HUES48 (cell line): ENCODE measurements around the gene OR56A4.

Source experiments
- H3K27ac ChIP-seq: one replicate; pipeline ENCODE4 v1.7.0; 2013; ENCODE audit warnings: low read depth, low read length, inconsistent platforms
- H3K27me3 ChIP-seq: 2 replicates; pipeline ENCODE4 v1.6.1; 2013; ENCODE audit warnings: mild to moderate bottlenecking, low read length; ENCODE audit not compliant: control insufficient read depth, insufficient read depth
- H3K36me3 ChIP-seq: 2 replicates; pipeline ENCODE4 v1.6.1; 2013; ENCODE audit warnings: low read length; ENCODE audit not compliant: control insufficient read depth, insufficient read depth
- H3K4me1 ChIP-seq: 2 replicates; pipeline ENCODE4 v1.6.1; 2013; ENCODE audit warnings: mild to moderate bottlenecking, low read length; ENCODE audit not compliant: control insufficient read depth, insufficient read depth
- H3K4me3 ChIP-seq: 2 replicates; pipeline ENCODE4 v1.5.1; 2013; ENCODE audit warnings: mild to moderate bottlenecking, low read depth, low read length
- H3K9ac ChIP-seq: 2 replicates; pipeline ENCODE4 v1.6.1; 2013; ENCODE audit warnings: mild to moderate bottlenecking, low read depth, low read length, moderate library complexity
- H3K9me3 ChIP-seq: 2 replicates; pipeline ENCODE4 v1.6.1; 2013; ENCODE audit warnings: low read length; ENCODE audit not compliant: control insufficient read depth, insufficient read depth

Gene OR56A4

DNA sequence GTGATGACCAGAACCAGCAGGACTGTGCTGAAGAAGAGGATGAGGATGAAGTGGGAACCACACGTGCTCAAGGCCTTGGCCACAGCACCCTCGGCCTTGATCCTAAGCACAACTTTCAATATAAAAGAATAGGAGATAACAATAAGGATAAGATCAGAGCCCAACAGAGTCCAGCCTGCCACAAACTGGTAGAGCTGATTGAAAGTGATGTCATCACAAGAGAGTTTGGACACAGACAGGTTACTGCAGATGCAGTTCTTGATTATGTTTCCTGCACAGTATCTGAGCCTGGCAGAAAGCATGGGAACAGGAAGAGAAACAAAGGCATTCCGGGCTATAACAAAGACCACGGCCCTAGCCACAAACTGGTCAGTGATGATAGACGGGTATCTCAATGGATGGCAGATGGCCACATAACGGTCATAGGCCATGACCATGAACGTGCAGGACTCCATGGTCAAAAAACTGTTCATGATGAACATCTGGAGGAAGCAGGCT, 4.5 kb downstream of the OR56A4 start:
- no peak overlapping the region for H3K27ac ChIP-seq
- H3K27me3 ChIP-seq, result no peaks in the 10 kb centered on the region
- H3K4me3 ChIP-seq, result no peak overlapping the region
- no peaks in the 10 kb centered on the region for H3K36me3 ChIP-seq
- H3K4me1 ChIP-seq, result no peaks in the 10 kb centered on the region
- no peak overlapping the region for H3K9ac ChIP-seq
- no peaks in the 10 kb centered on the region for H3K9me3 ChIP-seq

DNA sequence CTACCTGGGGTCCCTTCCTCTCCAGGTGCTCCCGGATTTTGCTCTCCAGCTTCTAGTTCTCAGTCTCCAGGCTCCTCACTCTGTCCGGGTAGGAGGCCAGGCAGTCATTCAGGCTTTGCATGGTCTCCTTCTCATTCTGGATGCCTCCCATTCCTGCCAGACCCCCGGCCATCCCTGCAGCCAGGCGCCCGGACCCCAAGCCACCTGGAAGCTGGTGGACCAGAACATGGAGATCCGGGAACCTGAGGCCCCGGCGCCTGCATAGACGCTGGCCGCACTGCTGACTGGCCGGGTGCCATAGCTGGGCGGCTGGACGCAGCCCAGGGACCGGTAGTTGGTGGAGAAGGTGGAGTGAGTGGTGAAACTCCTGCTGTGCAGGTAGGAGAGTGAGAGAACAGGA, 12.0 kb downstream of the OR56A4 start:
- Histone ChIP-seq H3K9ac (no peak overlapping the region), H3K4me1 (no peaks in the 10 kb centered on the region), H3K4me3 (no peak overlapping the region), H3K27me3 (no peaks in the 10 kb centered on the region), H3K27ac (no peak overlapping the region), H3K9me3 (no peaks in the 10 kb centered on the region), H3K36me3 (no peaks in the 10 kb centered on the region)

DNA sequence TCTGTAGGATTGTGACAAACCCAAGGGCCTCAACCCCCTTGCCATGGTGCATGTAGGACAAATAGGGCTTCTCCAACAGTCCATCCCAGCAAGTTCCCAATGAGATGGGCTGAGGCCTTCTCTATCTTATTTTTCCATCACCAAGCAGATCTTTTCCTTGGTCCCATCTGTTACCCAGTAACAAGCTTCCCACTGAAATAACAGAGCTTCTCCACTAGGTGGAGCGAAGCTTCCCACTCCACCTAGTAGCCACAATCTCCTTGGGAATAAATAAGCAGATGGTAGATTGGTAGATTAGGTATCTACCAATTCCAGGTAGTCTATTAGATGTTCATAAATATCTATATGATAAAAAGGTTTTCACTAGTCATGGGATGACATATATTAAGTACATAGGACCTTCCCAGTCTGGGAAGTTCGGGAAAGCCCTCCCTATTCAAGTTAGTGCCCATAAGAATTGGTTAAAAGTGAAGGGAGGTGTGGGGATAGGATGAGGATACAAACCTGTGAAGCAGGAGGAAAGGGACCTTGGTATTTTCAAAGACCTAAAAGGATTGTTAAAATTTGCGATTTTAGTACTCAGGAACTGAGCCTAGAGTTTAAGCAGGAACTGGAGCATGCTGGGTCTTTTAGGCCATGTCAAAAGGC, 14.0 kb downstream of the OR56A4 start:
- no peaks in the 10 kb centered on the region for H3K27me3 ChIP-seq
- H3K4me1 ChIP-seq, result no peaks in the 10 kb centered on the region
- H3K4me3 ChIP-seq, result no peak overlapping the region
- no peaks in the 10 kb centered on the region for H3K9me3 ChIP-seq
- H3K36me3 ChIP-seq, result no peaks in the 10 kb centered on the region
- H3K27ac ChIP-seq, result no peak overlapping the region
- H3K9ac ChIP-seq, result no peak overlapping the region

DNA sequence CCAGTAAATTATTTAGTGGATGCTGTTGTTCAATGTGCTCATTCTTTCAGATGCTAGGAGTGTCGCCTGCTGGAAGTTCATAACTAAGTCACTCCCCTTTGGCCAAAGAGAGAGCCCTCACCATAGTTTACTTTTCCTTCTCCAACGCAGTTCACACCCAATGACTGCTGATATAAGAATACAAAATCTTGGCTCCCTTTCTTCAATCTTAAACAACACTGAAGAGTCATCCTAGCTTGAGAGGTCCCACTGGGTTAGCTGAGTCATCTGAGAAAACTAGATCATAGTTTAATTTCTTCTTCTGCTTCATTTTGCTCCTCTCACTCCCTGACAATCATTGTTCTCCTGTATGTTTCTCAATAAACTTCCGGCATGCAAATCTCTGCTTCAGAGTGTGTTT, 14.6 kb downstream of the OR56A4 start:
- Histone ChIP-seq H3K9ac (no peak overlapping the region), H3K9me3 (no peaks in the 10 kb centered on the region), H3K27ac (no peak overlapping the region), H3K4me3 (no peak overlapping the region), H3K36me3 (no peaks in the 10 kb centered on the region), H3K4me1 (no peaks in the 10 kb centered on the region), H3K27me3 (no peaks in the 10 kb centered on the region)

DNA sequence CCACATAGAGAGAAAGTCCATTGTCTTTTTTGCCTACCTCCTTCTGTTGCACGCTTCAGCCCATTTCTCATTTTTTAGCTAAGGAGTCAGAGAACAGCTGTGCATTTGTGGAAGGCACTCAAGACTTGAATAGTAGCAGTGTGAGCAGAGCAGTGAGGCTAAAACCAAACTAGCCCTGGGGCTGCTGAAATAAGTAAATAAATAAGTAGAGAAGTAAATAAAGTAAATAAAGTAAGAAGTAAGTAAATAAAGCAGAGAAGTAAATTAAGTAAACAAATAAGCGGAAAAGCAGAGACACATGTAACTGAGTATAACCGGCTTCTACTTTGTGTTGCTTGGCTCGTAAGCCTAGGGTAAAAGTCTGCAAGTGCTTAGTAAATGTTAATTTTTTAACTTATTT, 17.5 kb downstream of the OR56A4 start:
- Histone ChIP-seq H3K9me3 (no peaks in the 10 kb centered on the region), H3K4me1 (no peaks in the 10 kb centered on the region), H3K27me3 (no peaks in the 10 kb centered on the region), H3K27ac (no peak overlapping the region), H3K36me3 (no peaks in the 10 kb centered on the region), H3K9ac (no peak overlapping the region), H3K4me3 (no peak overlapping the region)

DNA sequence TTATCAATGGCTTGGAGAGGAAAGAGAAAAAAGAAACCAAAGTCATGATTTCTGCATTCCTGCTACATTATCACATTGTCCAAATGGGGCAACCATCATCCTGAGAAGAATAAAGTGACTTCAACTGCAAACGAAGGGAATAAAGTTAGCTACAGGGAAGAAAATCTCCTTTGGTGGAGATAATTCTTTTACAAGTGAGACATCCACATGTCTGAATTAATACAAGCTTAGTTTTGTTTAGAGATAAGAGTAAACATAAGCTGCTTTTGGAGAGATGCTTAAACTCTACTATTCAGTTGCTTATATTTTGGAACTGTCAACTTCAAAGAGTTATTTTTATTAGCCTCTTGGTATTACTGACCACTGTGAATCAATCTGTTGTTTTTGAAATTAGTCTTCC, 19.9 kb downstream of the OR56A4 start, which contains the start of gene OR52L1:
TSS of gene OR52L1 (minus strand) at position 101 of the 400 bp plus-strand sequence. CDS start at position 46, 55 bp downstream.
- Histone ChIP-seq H3K27me3 (no peaks in the 10 kb centered on the region), H3K27ac (no peak within 1 kb of the TSS), H3K9ac (no peak within 1 kb of the TSS), H3K4me1 (no peaks in the 10 kb centered on the region), H3K4me3 (no peak within 1 kb of the TSS), H3K36me3 (no peaks in the 10 kb centered on the region), H3K9me3 (no peaks in the 10 kb centered on the region)

DNA sequence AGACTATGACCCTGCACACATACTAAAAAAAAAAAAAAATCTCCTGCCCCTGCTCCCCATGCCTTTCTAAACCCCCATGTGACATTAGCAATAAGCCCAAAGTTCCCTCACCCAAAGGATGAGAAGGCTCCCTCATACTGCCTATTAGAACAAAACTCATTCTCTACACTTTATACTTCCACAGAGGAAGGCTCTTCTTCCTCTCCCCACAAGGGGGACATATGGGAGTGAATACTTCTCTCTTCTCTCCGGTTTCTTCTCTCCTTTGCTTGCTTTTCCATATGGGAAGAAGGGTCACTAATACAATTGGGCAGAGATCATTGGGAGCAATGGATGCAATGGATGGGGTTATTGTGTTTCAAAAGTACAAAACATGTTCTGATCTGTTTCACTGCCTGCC, 23.3 kb downstream of the OR56A4 start:
- H3K27ac ChIP-seq, result no peak overlapping the region
- H3K27me3 ChIP-seq, result no peaks in the 10 kb centered on the region
- H3K9ac ChIP-seq, result no peak overlapping the region
- H3K4me3 ChIP-seq, result no peak overlapping the region
- no peaks in the 10 kb centered on the region for H3K9me3 ChIP-seq
- no peaks in the 10 kb centered on the region for H3K36me3 ChIP-seq
- no peaks in the 10 kb centered on the region for H3K4me1 ChIP-seq

DNA sequence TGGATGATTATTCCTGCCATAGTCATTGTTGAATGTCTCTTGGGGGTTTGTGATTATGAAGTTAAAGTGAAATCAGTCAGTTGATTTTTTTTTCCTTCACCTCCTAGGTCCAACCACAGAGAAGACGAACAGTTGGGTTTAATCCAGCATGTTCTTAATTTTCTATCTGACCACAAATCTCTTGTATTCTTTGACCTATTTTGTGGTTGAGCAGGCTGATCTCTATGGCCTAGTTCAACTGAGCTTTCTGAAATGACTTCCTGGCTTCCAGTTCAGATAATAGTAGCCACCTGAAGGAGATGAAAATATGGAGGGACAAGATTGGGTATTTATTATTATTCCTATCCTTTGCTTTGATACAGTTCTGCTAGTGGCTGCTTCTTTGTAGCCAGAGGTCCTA, 33.2 kb downstream of the OR56A4 start:
- Histone ChIP-seq H3K9me3 (no peaks in the 10 kb centered on the region), H3K27ac (no peak overlapping the region), H3K9ac (no peak overlapping the region), H3K27me3 (no peaks in the 10 kb centered on the region), H3K4me1 (no peaks in the 10 kb centered on the region), H3K36me3 (no peaks in the 10 kb centered on the region), H3K4me3 (no peak overlapping the region)

DNA sequence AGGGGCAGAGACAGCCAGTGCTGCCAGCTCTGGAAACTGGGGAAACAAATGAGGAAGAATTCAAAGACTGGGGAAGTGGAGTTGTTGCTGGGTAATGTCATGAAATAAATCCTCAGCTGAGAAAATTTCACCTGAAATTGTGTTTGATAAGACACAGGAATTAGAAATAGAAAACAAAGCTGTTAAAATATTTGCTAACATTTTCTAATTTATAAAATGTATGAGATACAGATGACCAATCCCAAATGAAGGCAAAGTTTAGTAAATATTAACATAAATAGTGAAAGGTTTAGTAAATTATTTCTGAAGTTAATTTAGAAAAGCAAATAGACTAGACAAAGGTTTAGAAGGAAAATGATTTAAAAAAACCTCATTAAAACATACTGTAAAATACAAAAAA, 38.4 kb downstream of the OR56A4 start, which contains the start of gene OR56A5:
TSS of gene OR56A5 (minus strand) at position 101 of the 400 bp plus-strand sequence. CDS start at position 101, 0 bp downstream.
- Histone ChIP-seq H3K9me3 (peaks cover under 1% of the 10 kb centered on the region; the same call in 1 of the 2 replicates), H3K4me3 (no peak within 1 kb of the TSS), H3K4me1 (no peaks in the 10 kb centered on the region), H3K27ac (no peak within 1 kb of the TSS), H3K9ac (no peak within 1 kb of the TSS), H3K36me3 (no peaks in the 10 kb centered on the region), H3K27me3 (no peaks in the 10 kb centered on the region)

DNA sequence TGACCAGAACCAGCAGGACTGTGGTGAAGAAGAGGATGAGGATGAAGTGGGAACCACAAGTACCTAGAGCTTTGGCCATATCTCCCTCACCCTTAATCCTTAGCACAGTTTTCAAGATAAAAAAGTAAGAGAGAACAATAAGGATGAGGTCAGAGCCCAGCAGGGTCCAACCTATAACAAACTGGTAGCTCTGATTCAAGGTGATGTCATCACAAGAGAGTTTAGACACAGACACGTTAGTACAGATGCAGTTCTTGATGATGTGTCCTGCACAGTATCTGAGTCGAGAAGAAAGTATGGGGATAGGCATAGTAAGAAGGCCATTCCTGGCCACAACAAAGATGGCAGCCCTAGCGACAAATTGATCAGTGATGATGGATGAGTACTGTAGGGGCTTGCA, 39.0 kb downstream of the OR56A4 start:
- Histone ChIP-seq H3K4me1 (no peaks in the 10 kb centered on the region), H3K36me3 (no peaks in the 10 kb centered on the region), H3K4me3 (no peak overlapping the region), H3K27ac (no peak overlapping the region), H3K9ac (no peak overlapping the region), H3K27me3 (no peaks in the 10 kb centered on the region), H3K9me3 (peaks cover 7% of the 10 kb centered on the region; the same call in 1 of the 2 replicates)

DNA sequence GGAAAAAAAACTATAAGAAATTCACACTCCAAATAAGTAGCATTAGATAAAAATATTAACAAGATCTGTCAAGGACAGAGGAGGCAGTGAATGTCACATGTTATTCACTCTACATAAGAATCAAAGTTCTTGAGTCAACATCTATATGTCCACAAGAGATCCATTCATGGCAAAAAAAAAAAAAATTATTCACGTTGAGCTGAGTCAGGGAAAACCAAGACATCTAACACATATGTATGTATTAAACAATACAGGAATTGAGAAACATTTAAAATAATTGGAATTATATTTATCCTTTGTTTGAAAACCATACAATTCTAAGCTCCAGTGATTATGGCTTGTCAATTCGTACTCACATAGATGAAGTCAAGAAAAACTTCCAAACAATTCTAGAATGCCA, 39.8 kb downstream of the OR56A4 start:
- no peak overlapping the region for H3K4me3 ChIP-seq
- H3K36me3 ChIP-seq, result no peaks in the 10 kb centered on the region
- no peaks in the 10 kb centered on the region for H3K27me3 ChIP-seq
- no peak overlapping the region for H3K9ac ChIP-seq
- H3K27ac ChIP-seq, result no peak overlapping the region
- peaks cover 7% of the 10 kb centered on the region; the same call in 1 of the 2 replicates for H3K9me3 ChIP-seq
- H3K4me1 ChIP-seq, result no peaks in the 10 kb centered on the region
